Activated T-cell treated with anti-CD3 and anti-CD28 coated beads for 1 hour (primary cell): ENCODE data around the gene SUSD6.

Source experiments
- DNase-seq: peaks from one replicate; pipeline ENCODE4 v3.0.0-alpha.2; 2020; ENCODE audit warnings: low read depth

SUSD6 gene, protein sequence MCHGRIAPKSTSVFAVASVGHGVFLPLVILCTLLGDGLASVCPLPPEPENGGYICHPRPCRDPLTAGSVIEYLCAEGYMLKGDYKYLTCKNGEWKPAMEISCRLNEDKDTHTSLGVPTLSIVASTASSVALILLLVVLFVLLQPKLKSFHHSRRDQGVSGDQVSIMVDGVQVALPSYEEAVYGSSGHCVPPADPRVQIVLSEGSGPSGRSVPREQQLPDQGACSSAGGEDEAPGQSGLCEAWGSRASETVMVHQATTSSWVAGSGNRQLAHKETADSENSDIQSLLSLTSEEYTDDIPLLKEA

DNA sequence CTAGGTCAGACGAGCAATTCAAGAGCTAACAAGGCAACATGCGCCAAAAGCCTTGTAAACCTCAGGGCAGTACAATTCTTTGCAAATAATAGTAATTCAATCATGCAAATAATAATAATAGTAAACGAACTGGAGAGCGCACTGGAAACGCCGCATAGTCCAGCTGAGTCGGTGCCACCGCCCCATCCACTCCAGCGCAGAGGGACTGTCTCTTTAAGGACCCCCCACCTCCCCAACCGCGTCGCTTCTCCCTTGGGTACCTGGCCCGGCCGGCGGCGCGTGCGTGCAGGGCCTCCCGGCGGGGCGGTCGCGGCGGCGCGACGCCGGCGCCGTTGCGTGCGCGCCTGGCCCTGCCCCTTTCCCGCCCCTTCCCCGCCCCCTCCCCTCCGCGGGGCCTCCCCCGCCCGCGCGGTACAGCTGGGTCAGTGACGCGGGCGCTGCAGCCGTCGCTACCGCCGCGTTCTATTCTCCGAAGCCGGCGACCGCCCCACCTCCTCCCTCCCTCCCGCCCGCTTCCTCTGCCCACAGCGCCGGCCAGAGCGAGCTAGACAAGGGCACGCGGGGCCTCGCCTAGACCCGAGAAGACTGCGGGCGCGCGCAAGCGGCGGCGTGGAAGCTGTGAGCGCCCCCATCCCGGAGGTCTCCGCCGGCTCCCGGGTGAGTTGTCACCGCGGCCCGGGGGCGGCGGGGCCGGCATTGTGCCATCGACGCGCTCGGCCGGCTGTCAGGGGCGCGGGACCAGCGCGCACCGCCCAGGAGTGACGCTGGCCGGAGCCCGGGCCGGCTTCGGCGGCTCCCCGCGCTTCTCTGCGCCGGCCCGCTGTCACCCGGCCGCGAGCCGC, at the start of gene SUSD6:
SUSD6 (plus strand) TSS at position 425 of the 842 bp plus-strand sequence. CDS start 46,997 bp downstream, outside the sequence.
- DNase-seq, result peak; percentile 83

DNA sequence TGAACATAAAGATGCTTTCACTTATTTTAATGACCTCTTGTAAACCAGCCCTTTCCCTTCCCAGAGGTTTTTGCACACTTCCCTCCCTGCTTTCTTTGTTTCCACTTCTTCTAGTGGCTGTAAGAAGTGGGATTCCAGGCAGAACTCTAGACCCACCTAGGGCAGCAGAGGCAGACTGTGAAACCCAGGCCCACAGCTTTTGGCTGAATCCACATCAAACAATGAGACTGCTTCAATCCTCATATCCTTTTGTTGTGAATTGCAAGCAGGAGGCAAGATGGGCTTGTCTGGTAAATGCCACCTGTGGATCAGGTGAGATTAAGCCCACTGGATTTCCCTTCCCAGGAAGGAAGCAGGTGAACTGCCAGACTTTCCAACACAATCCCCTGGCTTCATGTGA, 49.5 kb upstream of the SUSD6 start:
- DNase-seq, result no peak

DNA sequence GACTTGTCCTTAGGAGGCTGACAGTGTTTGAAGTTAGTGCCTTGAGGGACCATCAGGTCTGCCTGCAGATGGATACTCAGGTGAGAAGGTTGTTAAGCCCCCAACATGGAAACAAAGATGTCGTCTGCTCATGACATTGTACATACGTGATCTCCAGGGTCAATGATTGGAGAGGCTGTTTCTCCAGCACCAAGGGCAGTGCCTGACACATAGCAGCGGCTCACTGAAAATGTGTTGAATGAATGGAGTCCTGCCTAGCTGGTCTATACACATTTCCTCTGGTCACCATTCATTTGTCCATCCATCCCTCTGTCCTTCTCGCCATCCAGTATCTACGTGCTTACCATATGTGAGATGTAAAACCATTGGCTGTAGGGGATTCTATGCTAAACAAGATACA, 43.8 kb upstream of the SUSD6 start:
- DNase-seq, result no peak

DNA sequence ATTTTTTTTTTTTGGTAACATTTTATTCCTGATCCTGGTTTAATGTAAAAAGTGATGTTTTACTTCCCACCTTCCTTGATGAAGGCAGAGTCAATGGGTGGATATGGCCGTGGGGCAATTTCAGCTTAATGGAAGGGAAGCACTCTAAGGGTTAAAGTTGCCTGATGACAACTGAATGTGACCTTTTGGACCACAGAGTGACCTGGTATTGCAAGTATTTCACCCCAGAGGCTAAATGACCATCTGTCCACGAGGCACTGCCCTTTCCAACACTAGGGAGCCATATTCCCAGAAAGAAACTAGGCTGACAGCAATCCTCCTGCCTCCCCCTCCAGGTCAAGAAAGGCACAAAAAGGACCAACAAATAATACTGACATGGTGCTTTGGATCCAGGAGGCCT, 41.5 kb upstream of the SUSD6 start:
- DNase-seq, result no peak

DNA sequence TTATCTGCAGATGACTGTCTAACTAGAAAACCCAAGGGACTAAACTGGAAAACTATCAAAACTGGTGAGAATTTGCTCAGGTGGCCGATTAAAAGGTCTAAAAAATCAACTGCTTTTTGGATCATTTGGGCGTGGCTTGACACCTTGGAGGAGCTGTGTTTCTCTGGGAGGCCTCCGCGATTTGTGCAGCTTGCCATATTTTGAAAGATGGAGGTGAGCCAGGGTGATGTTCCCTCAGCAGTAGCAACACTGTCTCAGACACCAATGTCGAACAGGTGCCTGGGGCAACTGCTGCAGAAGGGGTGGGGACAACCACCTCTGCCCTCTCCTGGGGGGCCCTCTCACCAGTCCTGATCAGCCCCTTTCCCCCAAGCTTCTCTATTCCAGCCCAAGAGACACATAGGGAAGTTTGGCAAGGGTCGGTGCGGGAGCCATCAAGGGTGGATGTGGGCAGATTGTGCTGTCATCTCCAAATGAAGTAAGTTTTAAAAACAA, 40.5 kb upstream of the SUSD6 start:
- no peak for DNase-seq

DNA sequence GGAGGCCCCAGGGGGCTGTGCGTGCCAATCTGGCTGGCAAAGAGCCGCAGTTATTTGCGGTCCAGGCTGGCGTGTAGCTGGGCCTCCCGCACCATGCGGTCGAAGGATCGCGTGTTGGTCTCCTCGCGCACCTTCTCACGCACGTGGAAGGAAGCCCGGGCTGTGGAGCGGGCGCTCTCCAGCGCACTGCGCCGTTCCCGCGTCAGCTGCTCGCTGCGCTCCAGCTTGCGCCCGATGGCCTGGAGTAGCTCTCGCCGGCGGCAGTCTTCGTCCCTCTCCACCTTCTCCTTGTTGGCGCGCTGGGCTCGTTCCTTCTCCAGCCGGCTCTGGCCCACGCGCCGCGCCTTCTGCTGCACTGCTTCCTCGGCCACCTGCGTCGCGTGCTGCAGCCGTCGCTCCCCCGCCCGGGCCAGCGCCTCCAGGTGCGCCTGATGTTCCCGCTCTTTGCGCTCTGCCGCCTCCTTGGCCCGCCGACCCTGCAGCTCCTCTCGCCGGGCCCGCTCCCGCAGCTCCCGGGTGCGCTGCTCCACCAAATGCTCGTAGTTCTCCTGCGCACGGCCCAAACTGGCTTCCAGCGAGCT, 39.9 kb upstream of the SUSD6 start:
- no peak for DNase-seq

DNA sequence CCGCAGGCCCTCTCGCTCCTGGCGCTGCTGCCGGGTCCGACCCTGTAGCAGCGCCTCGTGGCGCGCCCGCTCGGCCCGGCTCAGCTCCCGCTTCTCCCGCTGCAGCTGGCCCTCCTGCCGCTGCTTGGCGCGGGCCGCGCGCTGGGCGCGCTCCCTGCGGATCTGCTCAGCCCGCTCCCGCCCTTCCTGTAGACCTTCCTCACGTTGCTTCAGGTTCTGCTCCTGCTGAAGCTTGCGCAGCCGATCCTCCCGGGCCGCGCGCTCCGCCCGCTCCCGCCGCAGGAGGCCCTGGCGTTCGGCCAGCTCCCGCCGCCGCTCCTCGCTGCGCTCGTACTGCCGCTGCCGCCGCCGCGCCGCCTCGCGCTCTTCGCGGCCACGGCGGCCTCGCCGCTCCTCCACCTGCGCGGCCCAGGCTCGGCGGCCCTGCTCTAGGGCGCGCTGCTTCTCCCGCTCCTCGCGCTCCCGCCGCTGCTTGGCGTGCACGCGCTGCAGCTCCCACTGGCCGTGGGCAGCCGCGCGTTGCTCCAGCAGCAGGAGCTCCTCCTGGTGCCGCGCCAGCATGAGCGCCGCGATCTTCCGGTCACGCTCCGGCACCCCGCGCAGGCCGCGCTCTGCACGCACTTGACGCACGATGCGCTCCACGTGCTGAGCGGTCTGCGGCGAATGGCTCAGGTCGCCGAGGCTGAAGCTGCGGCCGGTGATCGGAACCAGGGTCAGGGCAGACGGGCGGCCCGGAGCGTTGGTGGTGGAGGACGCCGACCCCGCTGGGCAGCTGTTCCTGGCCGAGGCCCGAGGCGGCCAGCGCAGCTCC, 39.2 kb upstream of the SUSD6 start:
- DNase-seq, result no peak

DNA sequence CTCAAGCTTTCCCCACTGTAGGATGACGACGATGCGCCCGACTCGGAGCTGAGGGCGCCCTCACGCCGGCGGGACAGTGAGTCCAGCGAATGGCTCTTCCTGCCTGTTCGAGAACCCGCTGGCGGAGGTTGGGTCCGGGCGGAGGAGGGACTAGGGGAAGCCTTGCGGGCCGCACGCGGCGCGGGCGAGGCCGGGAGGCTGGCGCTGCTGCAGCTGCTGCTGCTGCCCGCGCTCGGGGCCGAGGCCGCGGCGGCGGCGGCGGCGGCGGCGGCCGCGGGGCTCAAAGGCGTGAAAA, 38.6 kb upstream of the SUSD6 start:
- DNase-seq, result no peak

DNA sequence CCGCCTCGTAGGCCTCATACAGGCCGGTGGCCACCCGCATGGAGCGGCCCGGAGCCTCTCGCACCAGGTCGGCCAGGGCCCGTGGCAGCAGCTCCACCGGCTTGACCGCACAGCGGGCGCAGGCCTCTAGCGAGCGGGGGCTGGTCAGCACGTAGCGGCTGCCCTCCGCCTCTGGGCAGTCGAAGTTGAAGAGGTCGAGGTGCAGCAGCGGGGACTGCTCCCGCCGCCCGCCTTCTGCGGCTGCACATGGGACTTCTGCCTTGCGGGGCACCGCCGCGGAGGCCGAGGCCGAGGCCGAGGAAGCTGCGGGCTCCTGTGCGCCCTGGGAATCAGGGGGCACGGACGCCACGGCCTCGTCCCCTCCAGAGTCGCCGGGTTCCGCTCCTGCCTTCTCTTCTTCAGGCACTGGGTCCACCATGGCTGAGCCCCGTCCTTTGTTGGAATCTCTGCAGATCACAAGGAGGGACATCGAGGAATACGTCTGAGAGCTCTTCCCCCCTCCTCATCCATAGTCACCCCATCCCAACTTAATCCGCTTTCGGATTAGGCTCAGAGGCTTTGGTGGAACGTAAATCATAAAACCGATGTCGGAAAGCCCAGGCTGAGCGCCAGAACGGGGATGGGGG, 38.1 kb upstream of the SUSD6 start:
- DNase-seq, result no peak

DNA sequence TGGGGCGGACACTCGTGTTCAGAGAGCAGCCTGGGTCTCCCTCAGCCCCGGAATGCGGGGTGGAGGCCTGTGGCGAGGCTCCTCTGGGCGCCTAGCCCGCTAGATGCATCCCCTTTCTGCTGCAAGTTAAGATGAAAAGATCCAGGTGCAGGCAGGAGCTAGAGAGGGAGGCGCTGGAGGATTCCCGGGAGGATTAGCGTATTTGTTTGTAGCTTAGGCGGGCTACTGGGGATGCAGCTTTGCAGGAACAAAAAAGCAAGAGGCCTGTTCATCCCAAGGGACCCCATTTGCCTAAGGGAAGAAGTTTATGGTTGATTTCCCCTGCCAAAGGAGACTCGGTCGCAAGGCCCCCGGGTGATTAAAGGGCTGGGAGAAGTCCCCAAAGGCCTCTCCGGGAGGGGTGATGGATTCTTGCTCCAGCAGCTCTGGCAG, 37.5 kb upstream of the SUSD6 start:
- DNase-seq, result no peak

DNA sequence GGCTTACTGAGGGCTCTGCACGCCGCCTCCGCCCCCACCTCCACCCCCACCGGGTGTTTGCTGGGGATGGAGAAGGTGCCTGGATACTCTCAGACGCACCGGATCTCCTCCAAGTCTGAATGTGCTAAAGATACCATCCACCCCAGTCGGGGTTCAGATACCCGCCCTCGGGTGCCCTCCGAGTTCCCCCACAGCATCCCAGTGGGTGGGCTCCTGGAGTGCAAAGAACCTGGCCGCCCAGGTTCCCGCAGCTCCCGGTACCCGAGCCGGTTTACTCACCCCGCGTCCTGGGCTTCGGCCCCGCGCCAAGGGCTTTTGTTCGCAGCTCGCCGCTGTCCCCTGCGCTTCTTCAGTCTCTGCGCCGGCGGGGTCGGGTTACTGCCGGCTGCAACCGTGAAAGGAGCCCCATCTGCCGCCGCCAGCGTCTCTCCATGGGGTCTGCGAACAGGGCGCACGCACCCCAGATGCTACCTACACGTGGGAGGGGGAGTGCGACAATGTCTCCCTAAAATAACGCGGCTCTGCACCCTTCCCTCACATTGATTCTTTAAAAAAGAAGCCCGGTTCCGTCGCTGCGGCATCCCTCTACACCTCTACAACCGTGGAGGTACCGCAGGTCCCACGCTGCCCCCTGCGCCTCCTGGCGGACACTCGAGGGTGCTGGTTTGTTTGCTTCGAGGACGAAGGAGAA, 37.0 kb upstream of the SUSD6 start, which contains the start of gene CCDC177:
CCDC177 (minus strand) TSS at position 609 of the 691 bp plus-strand sequence. CDS start 1,249 bp downstream, outside the sequence.
- DNase-seq, result peak; percentile 73

DNA sequence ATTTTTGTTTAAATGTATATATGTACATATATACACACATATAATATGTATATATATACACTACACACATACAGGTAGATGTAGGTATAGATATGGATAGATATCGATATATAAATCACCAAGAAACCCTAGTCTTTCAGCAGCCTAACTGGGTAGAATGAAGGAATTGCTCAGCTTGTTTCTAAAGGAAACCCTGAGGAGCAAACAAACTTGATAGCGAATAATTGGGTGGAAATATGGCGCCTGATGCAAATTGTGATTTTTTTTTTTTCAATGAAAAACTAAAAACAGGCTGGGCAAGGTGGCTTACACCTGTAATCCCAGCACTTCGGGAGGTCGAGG, 36.5 kb upstream of the SUSD6 start:
- no peak for DNase-seq

DNA sequence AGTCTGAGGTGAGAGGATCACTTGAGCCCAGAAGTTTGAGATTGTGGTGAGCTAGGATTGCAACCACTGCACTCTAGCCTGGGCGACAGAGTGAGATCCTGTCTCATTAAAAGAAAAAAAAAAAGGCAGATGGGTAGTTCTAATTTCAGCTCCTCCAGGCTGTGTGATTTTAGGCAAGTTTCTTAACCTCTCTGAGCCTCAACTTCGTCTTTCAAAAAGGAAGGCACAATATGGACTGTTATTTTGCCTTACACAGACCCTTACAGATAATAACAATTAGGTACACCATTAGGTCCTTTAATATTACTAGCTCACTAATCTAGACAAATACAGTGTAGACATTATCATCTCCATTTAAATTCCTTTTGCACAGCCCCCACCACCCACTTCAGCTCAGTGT, 31.9 kb upstream of the SUSD6 start:
- no peak for DNase-seq

DNA sequence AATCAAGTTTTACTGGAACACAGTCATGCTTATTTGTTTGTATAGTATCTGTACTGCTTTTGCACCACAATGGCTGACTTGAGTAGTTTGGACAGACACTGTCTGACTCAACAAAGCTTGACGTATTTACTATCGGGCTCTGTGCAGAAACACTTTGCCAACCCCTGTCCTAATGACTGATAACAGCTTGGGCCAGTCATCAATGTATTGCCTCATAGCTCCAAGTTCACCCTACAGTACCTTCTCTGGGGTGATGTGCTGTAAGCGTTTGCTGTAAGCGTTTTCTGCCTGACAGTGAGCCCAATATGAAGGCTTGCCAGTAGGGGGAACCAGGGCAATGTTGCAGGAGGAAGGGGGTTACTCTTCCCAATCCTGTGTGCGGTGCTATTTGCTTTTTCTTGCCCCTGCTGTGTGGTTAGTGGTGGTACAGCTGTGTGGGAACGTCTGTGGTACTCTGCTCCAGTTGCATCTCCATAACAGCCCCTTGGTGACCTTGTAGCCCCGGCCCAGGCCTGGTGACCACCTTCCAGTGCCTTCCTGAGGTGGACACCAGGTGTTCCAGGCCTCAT, 31.3 kb upstream of the SUSD6 start:
- DNase-seq, result no peak

DNA sequence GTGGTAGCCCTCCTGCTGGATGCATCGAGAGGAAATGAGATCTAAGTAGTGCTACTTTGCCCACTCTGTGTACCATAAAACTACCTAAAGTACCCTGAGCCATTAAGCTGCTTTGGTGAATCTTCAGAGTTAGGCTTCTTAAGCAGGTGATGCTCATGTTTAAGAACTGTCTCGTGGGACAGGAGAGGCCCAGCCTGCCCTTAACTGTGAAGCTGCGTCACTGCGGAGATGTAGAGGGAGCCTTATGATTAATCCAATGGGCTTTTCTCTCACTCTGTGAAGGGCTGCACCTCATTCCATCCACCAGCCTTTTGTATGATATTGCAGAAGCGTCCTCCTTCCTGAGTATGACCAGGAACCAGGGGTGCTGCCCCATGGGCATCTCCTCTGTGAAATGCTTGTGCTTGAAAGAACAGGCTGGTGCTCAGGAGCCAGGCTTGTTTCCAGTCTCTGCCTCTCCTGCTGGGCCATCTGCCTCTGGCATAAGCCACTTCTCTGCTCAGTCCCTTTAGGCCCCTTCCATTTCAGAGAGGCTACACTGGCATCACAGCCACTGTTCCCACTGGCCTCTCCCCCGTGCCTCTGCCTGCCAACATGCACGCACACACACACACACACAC, 30.0 kb upstream of the SUSD6 start:
- DNase-seq, result no peak

DNA sequence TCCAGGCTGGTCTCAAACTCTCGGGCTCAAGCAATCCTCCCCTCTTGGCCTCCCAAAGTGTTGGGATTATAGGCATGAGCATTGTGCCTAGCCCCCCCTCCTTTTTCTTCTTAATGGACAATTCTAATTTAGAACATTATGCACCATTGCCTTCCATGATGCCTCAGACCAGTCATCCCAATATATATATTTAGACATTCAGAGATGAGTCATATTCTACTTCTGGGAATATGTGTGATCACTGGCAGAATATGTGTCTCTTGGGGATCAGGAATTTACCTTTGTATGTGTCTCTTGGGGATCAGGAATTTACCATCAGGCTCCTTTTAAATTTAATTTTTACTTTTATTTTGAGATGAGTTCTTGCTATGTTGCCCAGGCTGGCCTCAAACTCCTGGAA, 29.2 kb upstream of the SUSD6 start:
- no peak for DNase-seq

DNA sequence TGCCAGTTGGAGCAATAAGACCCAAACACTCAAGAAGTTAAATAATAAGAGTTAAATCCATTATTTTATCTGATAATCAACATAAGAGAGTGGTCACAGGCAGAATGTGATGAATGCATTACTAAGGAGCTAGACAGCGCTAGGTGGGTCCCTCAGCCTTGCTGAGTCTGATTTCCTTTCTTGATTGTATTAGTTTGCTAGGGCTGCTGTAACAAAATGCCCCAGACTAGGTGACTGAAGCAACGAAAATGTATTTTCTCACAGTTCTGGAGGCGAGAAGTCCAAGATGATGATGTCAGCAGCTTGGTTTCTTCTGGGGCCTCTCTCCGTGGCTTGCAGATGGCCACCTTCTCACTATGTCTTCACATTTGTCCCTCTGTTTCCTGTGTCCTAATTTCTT, 28.6 kb upstream of the SUSD6 start:
- no peak for DNase-seq

DNA sequence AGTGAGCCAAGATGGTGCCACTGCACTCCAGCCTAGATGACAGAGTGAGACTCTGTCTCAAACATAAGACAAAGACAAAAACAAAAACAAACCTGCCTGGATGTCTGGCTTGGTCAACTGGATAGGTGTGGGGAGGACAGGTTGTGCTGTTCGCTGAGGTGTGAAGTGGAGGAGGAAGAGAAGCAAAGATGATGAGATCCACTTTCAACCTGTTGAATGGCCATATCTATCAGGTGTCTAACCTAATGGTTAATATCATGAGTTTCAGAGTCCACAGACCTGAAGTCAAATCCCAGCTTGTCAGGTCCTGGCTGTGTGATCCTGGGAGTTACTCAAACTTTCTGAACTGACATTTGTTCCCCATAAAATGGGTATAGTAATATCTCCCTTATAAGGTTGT, 27.0 kb upstream of the SUSD6 start:
- no peak for DNase-seq

DNA sequence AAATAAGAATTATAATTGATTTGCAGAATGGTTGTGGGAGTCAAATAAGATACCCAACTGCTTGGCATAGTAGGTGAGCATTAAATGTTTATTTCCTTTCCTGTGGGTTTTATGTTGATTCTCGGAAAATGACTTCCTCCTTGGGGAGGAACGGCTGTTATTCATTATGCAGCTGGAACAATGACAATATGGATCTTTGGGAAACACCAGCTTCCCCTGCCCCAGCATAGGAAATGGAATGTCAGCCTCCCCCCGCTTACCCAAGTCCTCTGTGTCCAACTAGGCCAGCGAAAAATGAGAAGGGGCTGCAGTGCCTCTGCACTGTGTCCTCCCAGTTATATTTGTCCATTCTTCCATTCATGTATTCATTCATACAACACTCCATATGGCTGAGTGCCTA, 25.0 kb upstream of the SUSD6 start:
- DNase-seq, result no peak

DNA sequence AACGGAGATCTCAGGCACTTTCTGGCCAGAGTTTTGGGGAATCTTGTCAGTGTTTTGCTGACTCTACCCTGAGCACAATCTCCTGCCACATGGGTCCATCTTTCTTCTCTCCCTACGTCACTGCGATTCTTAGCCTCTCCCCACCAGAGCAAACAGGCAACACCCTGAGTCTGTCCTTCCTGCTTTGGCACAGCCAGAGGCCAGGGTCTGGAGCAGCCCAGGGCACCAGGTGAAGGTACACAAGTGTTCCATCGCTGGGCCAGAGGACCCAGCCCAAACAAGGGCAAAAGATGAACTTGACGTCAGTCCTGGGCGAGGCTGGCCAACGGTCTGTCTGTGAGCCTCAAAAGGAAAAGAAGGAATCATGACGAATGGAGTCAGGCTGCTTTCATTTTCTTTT, 24.0 kb upstream of the SUSD6 start:
- DNase-seq, result no peak
